GM23338 (cell line): Measurements from ENCODE around the gene LARGE1.

Experiments used
- CTCF ChIP-seq, 2 experiments: fragments of 200-600 bp in 1 of 2; sonication (generic) in 1 of 2; conservative IDR thresholded peaks; 2 replicates each; pipeline versions ENCODE4 v1.5.1 to v1.6.1; 2016 to 2017; ENCODE audit warnings: antibody characterized with exemption in 2 of 2, low read depth in 2 of 2, mild to moderate bottlenecking in 2 of 2, moderate library complexity in 1 of 2
- EZH2phosphoT487 ChIP-seq: fragments of 200-600 bp; sonication (generic); IDR thresholded peaks from one replicate; pipeline ENCODE4 v1.8.1; 2018; ENCODE audit warnings: antibody characterized with exemption; ENCODE audit not compliant: unreplicated experiment

DNA sequence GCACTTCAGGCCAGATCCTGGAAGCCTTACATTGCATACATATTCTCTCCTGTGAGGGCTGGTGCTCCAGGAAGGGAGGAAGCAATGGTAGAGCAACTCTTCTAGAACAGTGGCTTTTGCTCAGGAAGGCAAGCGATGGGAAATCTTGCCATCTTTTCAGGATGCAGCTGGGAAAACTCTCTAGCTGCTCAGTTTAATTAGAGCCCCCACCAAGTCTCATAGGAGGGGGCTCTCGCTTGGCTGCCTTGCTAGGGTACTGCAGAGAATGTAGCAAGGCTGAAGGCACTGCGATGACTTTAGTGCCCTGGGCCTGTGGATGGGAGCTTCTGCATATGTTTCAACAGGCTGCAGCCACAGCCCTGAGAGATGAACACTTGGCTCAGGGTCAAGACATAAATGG lies 504.9 kb downstream of the LARGE1 start:
- no peak for TF ChIP-seq CTCF (conservative IDR thresholded peaks at IDR 0.05; ENCODE audit: low read depth in 2 of 2)
- no peak for TF ChIP-seq EZH2phosphoT487
